ENCODE results near the gene AK4.

The AK4 gene

GRCh38 chr1:65237503-65237902 is 89.5 kb downstream of the AK4 start:
- no peaks in the 10 kb centered on the region for H3K36me3 ChIP-seq (ENCODE audit: control insufficient read depth, insufficient read depth, low read length)

GRCh38 chr1:65238010-65238409 is 90.0 kb downstream of the AK4 start:
- no peaks in the 10 kb centered on the region for H3K4me1 ChIP-seq (ENCODE audit: control insufficient read depth, insufficient read depth, low read length, poor library complexity, severe bottlenecking)
- no peaks in the 10 kb centered on the region for H3K27me3 ChIP-seq (replicated peaks; ENCODE audit: control insufficient read depth, insufficient read depth, low read length, poor library complexity, severe bottlenecking)
- no peak overlapping the region for H3K27ac ChIP-seq (ENCODE audit: insufficient read depth, low read length, poor library complexity, severe bottlenecking)
- H3K36me3 ChIP-seq (ENCODE audit: control insufficient read depth, insufficient read depth, low read length) = no peaks in the 10 kb centered on the region
- no peaks in the 10 kb centered on the region for H3K9me3 ChIP-seq (ENCODE audit: control insufficient read depth, low read length)
- H3K4me3 ChIP-seq (ENCODE audit: insufficient read depth, low read depth, low read length, poor library complexity, severe bottlenecking) = no peak overlapping the region
- DNase-seq = no peak

More at GRCh38 chr1:65237503-65237902, 89.5 kb downstream of the AK4 start:
- Histone ChIP-seq H3K27ac (ENCODE audit: insufficient read depth, low read length, poor library complexity, severe bottlenecking) (no peak overlapping the region), H3K4me1 (ENCODE audit: control insufficient read depth, insufficient read depth, low read length, poor library complexity, severe bottlenecking) (no peaks in the 10 kb centered on the region), H3K27me3 (replicated peaks; ENCODE audit: control insufficient read depth, insufficient read depth, low read length, poor library complexity, severe bottlenecking) (no peaks in the 10 kb centered on the region), H3K9me3 (ENCODE audit: control insufficient read depth, low read length) (no peaks in the 10 kb centered on the region), H3K4me3 (ENCODE audit: insufficient read depth, low read depth, low read length, poor library complexity, severe bottlenecking) (no peak overlapping the region)
- DNase-seq = no peak

GRCh38 chr1:65243491-65243890 is 95.5 kb downstream of the AK4 start:
- no peak overlapping the region for H3K4me3 ChIP-seq (ENCODE audit: insufficient read depth, low read depth, low read length, poor library complexity, severe bottlenecking)
- DNase-seq = no peak
- no peaks in the 10 kb centered on the region for H3K36me3 ChIP-seq (ENCODE audit: control insufficient read depth, insufficient read depth, low read length)
- no peaks in the 10 kb centered on the region for H3K27me3 ChIP-seq (replicated peaks; ENCODE audit: control insufficient read depth, insufficient read depth, low read length, poor library complexity, severe bottlenecking)
- no peaks in the 10 kb centered on the region for H3K9me3 ChIP-seq (ENCODE audit: control insufficient read depth, low read length)
- no peaks in the 10 kb centered on the region for H3K4me1 ChIP-seq (ENCODE audit: control insufficient read depth, insufficient read depth, low read length, poor library complexity, severe bottlenecking)
- H3K27ac ChIP-seq (ENCODE audit: insufficient read depth, low read length, poor library complexity, severe bottlenecking) = no peak overlapping the region

GRCh38 chr1:65245295-65245694 is 97.3 kb downstream of the AK4 start:
- no peaks in the 10 kb centered on the region for H3K9me3 ChIP-seq (ENCODE audit: control insufficient read depth, low read length)
- H3K27me3 ChIP-seq (replicated peaks; ENCODE audit: control insufficient read depth, insufficient read depth, low read length, poor library complexity, severe bottlenecking) = no peaks in the 10 kb centered on the region
- H3K27ac ChIP-seq (ENCODE audit: insufficient read depth, low read length, poor library complexity, severe bottlenecking) = no peak overlapping the region
- H3K4me1 ChIP-seq (ENCODE audit: control insufficient read depth, insufficient read depth, low read length, poor library complexity, severe bottlenecking) = no peaks in the 10 kb centered on the region
- H3K36me3 ChIP-seq (ENCODE audit: control insufficient read depth, insufficient read depth, low read length) = no peaks in the 10 kb centered on the region
- DNase-seq = no peak
- H3K4me3 ChIP-seq (ENCODE audit: insufficient read depth, low read depth, low read length, poor library complexity, severe bottlenecking) = no peak overlapping the region

- no peak for DNase-seq
- H3K9me3 ChIP-seq (ENCODE audit: control insufficient read depth, low read length) = no peaks in the 10 kb centered on the region
- H3K4me3 ChIP-seq (ENCODE audit: insufficient read depth, low read depth, low read length, poor library complexity, severe bottlenecking) = no peak overlapping the region
- no peaks in the 10 kb centered on the region for H3K36me3 ChIP-seq (ENCODE audit: control insufficient read depth, insufficient read depth, low read length)
- H3K27me3 ChIP-seq (replicated peaks; ENCODE audit: control insufficient read depth, insufficient read depth, low read length, poor library complexity, severe bottlenecking) = no peaks in the 10 kb centered on the region
- H3K4me1 ChIP-seq (ENCODE audit: control insufficient read depth, insufficient read depth, low read length, poor library complexity, severe bottlenecking) = no peaks in the 10 kb centered on the region
- no peak overlapping the region for H3K27ac ChIP-seq (ENCODE audit: insufficient read depth, low read length, poor library complexity, severe bottlenecking)
These were observed 99.7 kb downstream of the AK4 start for GRCh38 chr1:65247419-65248359.

GRCh38 chr1:65250826-65251225 is 102.8 kb downstream of the AK4 start:
- Histone ChIP-seq H3K4me3 (ENCODE audit: insufficient read depth, low read depth, low read length, poor library complexity, severe bottlenecking) (no peak overlapping the region), H3K4me1 (ENCODE audit: control insufficient read depth, insufficient read depth, low read length, poor library complexity, severe bottlenecking) (peaks cover 10% of the 10 kb centered on the region), H3K27me3 (replicated peaks; ENCODE audit: control insufficient read depth, insufficient read depth, low read length, poor library complexity, severe bottlenecking) (no peaks in the 10 kb centered on the region), H3K36me3 (ENCODE audit: control insufficient read depth, insufficient read depth, low read length) (no peaks in the 10 kb centered on the region), H3K27ac (ENCODE audit: insufficient read depth, low read length, poor library complexity, severe bottlenecking) (no peak overlapping the region), H3K9me3 (ENCODE audit: control insufficient read depth, low read length) (no peaks in the 10 kb centered on the region)
- no peak for DNase-seq

- Histone ChIP-seq H3K4me1 (ENCODE audit: control insufficient read depth, insufficient read depth, low read length, poor library complexity, severe bottlenecking) (peaks cover 10% of the 10 kb centered on the region), H3K36me3 (ENCODE audit: control insufficient read depth, insufficient read depth, low read length) (no peaks in the 10 kb centered on the region), H3K9me3 (ENCODE audit: control insufficient read depth, low read length) (no peaks in the 10 kb centered on the region), H3K27ac (ENCODE audit: insufficient read depth, low read length, poor library complexity, severe bottlenecking) (peak overlapping the region; percentile 40), H3K4me3 (ENCODE audit: insufficient read depth, low read depth, low read length, poor library complexity, severe bottlenecking) (peak overlapping the region; percentile 65), H3K27me3 (replicated peaks; ENCODE audit: control insufficient read depth, insufficient read depth, low read length, poor library complexity, severe bottlenecking) (no peaks in the 10 kb centered on the region)
- DNase-seq = no peak
These were observed 105.9 kb downstream of the AK4 start for GRCh38 chr1:65253800-65254319.

GRCh38 chr1:65254320-65255034 is 106.5 kb downstream of the AK4 start:
- DNase-seq = peak; percentile 67 to 73 (median 70)
- no peaks in the 10 kb centered on the region for H3K36me3 ChIP-seq (ENCODE audit: control insufficient read depth, insufficient read depth, low read length)
- peaks cover 10% of the 10 kb centered on the region for H3K4me1 ChIP-seq (ENCODE audit: control insufficient read depth, insufficient read depth, low read length, poor library complexity, severe bottlenecking)
- no peaks in the 10 kb centered on the region for H3K27me3 ChIP-seq (replicated peaks; ENCODE audit: control insufficient read depth, insufficient read depth, low read length, poor library complexity, severe bottlenecking)
- peak overlapping the region; percentile 40 for H3K27ac ChIP-seq (ENCODE audit: insufficient read depth, low read length, poor library complexity, severe bottlenecking)
- H3K9me3 ChIP-seq (ENCODE audit: control insufficient read depth, low read length) = no peaks in the 10 kb centered on the region
- H3K4me3 ChIP-seq (ENCODE audit: insufficient read depth, low read depth, low read length, poor library complexity, severe bottlenecking) = peak overlapping the region; percentile 65

GRCh38 chr1:65255035-65255655 is 107.1 kb downstream of the AK4 start:
- peaks cover 10% of the 10 kb centered on the region for H3K4me1 ChIP-seq (ENCODE audit: control insufficient read depth, insufficient read depth, low read length, poor library complexity, severe bottlenecking)
- H3K36me3 ChIP-seq (ENCODE audit: control insufficient read depth, insufficient read depth, low read length) = no peaks in the 10 kb centered on the region
- H3K27me3 ChIP-seq (replicated peaks; ENCODE audit: control insufficient read depth, insufficient read depth, low read length, poor library complexity, severe bottlenecking) = no peaks in the 10 kb centered on the region
- peak overlapping the region; percentile 60 for H3K4me3 ChIP-seq (ENCODE audit: insufficient read depth, low read depth, low read length, poor library complexity, severe bottlenecking)
- no peaks in the 10 kb centered on the region for H3K9me3 ChIP-seq (ENCODE audit: control insufficient read depth, low read length)
- no peak overlapping the region for H3K27ac ChIP-seq (ENCODE audit: insufficient read depth, low read length, poor library complexity, severe bottlenecking)
- no peak for DNase-seq
